HepG2 (cell line): Measurements from ENCODE around the gene ZNF20. TPM values are rescaled to one million over a fixed set of nuclear protein-coding genes. Genes with fewer than 3 reads are reported as not detected.

Experiments used
- AGO2 ChIP-seq: fragments of 200-400 bp; formaldehyde crosslinking; optimal IDR thresholded peaks from 2 replicates; pipeline ENCODE3; 2017; ENCODE audit warnings: mild to moderate bottlenecking, low read depth, low read length, moderate library complexity
- AKAP8 ChIP-seq: sonication (generic); formaldehyde crosslinking; IDR thresholded peaks from 2 replicates; pipeline ENCODE4 v1.5.1; 2020; ENCODE audit warnings: mild to moderate bottlenecking, missing genetic modification reagents
- BATF2 ChIP-seq: sonication (generic); formaldehyde crosslinking; IDR thresholded peaks from 2 replicates; pipeline ENCODE4 v1.8.0; 2022; ENCODE audit warnings: mild to moderate bottlenecking, missing genetic modification reagents, moderate library complexity
- BORCS8-MEF2B ChIP-seq: sonication (generic); formaldehyde crosslinking; IDR thresholded peaks from 2 replicates; pipeline ENCODE4 v1.8.0; 2022; ENCODE audit warnings: mild to moderate bottlenecking, missing genetic modification reagents
- CCDC6 ChIP-seq: sonication (generic); formaldehyde crosslinking; IDR thresholded peaks from 2 replicates; pipeline ENCODE4 v1.8.1; 2022; ENCODE audit warnings: mild to moderate bottlenecking, missing genetic modification reagents, moderate library complexity
- HMGXB4 ChIP-seq, 2 experiments: sonication (generic) in 1 of 2; formaldehyde crosslinking in 1 of 2; IDR thresholded peaks; 2 replicates each; pipeline versions ENCODE4 v1.4.0 to v1.6.1; 2018 to 2020; ENCODE audit warnings: missing genetic modification reagents in 2 of 2, borderline replicate concordance in 1 of 2, low read depth in 1 of 2, mild to moderate bottlenecking in 1 of 2, missing biosample characterization in 1 of 2
- HNRNPK ChIP-seq: fragments of 200-400 bp; formaldehyde crosslinking; IDR thresholded peaks from 2 replicates; pipeline ENCODE4 v1.6.1; 2018; ENCODE audit warnings: low read length, low read depth, moderate library complexity, mild to moderate bottlenecking; ENCODE audit not compliant: poor library complexity, severe bottlenecking
- IKZF1 ChIP-seq: fragments of 450-650 bp; IDR thresholded peaks from 2 replicates; pipeline ENCODE4 v1.7.1; 2016
- KAT8 ChIP-seq: IDR thresholded peaks from 2 replicates; pipeline ENCODE4 v1.6.1; 2016; ENCODE audit warnings: missing genetic modification reagents, missing compliant biosample characterization
- KLF15 ChIP-seq: sonication (generic); formaldehyde crosslinking; IDR thresholded peaks from 2 replicates; pipeline ENCODE4 v1.8.1; 2023; ENCODE audit warnings: borderline replicate concordance, mild to moderate bottlenecking, inconsistent platforms, missing genetic modification reagents, mixed read lengths
- KLF6 ChIP-seq: IDR thresholded peaks from 2 replicates; pipeline ENCODE4 v1.8.0; 2016; ENCODE audit warnings: missing biosample characterization, missing genetic modification reagents
- NR2C2 ChIP-seq: sonication (generic); formaldehyde crosslinking; IDR thresholded peaks from 2 replicates; pipeline ENCODE4 v1.4.0; 2020; ENCODE audit warnings: missing genetic modification reagents, mild to moderate bottlenecking, moderate library complexity, borderline replicate concordance
- NR2F1 ChIP-seq, 2 experiments: fragments of 450-650 bp in 1 of 2; formaldehyde crosslinking in 1 of 2; IDR thresholded peaks; 2 replicates each; pipeline versions ENCODE4 v1.5.0 to v1.6.1; 2016 to 2020; ENCODE audit warnings: mild to moderate bottlenecking in 1 of 2, missing compliant biosample characterization in 1 of 2, missing genetic modification reagents in 1 of 2, moderate library complexity in 1 of 2
- RBAK ChIP-seq: sonication (generic); formaldehyde crosslinking; IDR thresholded peaks from 2 replicates; pipeline ENCODE4 v1.5.1; 2020; ENCODE audit warnings: mild to moderate bottlenecking, missing genetic modification reagents
- SRSF1 ChIP-seq: fragments of 200-400 bp; formaldehyde crosslinking; optimal IDR thresholded peaks from 2 replicates; pipeline ENCODE3; 2017; ENCODE audit warnings: mild to moderate bottlenecking, low read depth, low read length, moderate library complexity
- TARDBP ChIP-seq: sonication (generic); formaldehyde crosslinking; IDR thresholded peaks from 2 replicates; pipeline ENCODE4 v1.8.0; 2022; ENCODE audit warnings: mild to moderate bottlenecking, missing genetic modification reagents
- TBX3 ChIP-seq: fragments of 450-650 bp; IDR thresholded peaks from 2 replicates; pipeline ENCODE4 v1.6.1; 2017; ENCODE audit warnings: antibody characterized with exemption, mild to moderate bottlenecking, inconsistent platforms, borderline replicate concordance
- XBP1 ChIP-seq: sonication (generic); formaldehyde crosslinking; IDR thresholded peaks from 2 replicates; pipeline ENCODE4 v1.5.0; 2020; ENCODE audit warnings: missing genetic modification reagents
- ZNF12 ChIP-seq: sonication (generic); formaldehyde crosslinking; IDR thresholded peaks from 2 replicates; pipeline ENCODE4 v1.5.0; 2020; ENCODE audit warnings: missing genetic modification reagents
- ZNF263 ChIP-seq: sonication (generic); formaldehyde crosslinking; IDR thresholded peaks from 2 replicates; pipeline ENCODE4 v1.4.0; 2020; ENCODE audit warnings: missing genetic modification reagents
- ZNF446 ChIP-seq: sonication (generic); formaldehyde crosslinking; IDR thresholded peaks from 2 replicates; pipeline ENCODE4 v1.5.0; 2020; ENCODE audit warnings: mild to moderate bottlenecking, missing genetic modification reagents
- ZNF468 ChIP-seq: sonication (generic); formaldehyde crosslinking; IDR thresholded peaks from 2 replicates; pipeline ENCODE4 v1.8.0; 2022; ENCODE audit warnings: mild to moderate bottlenecking, moderate library complexity, missing genetic modification reagents
- ZNF570 ChIP-seq: sonication (generic); formaldehyde crosslinking; IDR thresholded peaks from 2 replicates; pipeline ENCODE4 v1.4.0; 2020; ENCODE audit warnings: mild to moderate bottlenecking, missing genetic modification reagents, borderline replicate concordance
- ZNF850 ChIP-seq: sonication (generic); formaldehyde crosslinking; conservative IDR thresholded peaks from 2 replicates; pipeline ENCODE4 v1.9.0; 2021; ENCODE audit warnings: mild to moderate bottlenecking, missing genetic modification reagents
- polyA plus RNA-seq, 8 experiments: library from polyadenylated mRNA; depleted of rRNA in 3 of 8; stranded (reverse) in 7 of 8; unstranded in 1 of 8; fragments of >200 nt; fragmentation: Illumina TruSeq in 4 of 8; extraction: Trizol in 4 of 8; gene quantifications; 2 replicates each; pipeline versions ENCODE4 v1.2.1 to v1.2.3, GENCODE V29; 2011 to 2016; ENCODE audit warnings: low read depth in 4 of 8, missing spikeins in 1 of 8, mixed read lengths in 1 of 8; ENCODE audit not compliant: insufficient read depth in 1 of 8
- total RNA-seq, 5 experiments: library from RNA; depleted of rRNA; stranded (reverse); fragments of >200 nt; fragmentation: Illumina TruSeq; extraction: Trizol; gene quantifications; 2 replicates each; pipeline ENCODE4 v1.2.3, GENCODE V29; 2016; ENCODE audit warnings: low read depth in 1 of 5
- TF ChIP-seq, protein P1 (sequence below): sonication (generic); formaldehyde crosslinking; IDR thresholded peaks from 2 replicates; pipeline ENCODE4 v1.4.0; 2020; ENCODE audit warnings: mild to moderate bottlenecking, missing genetic modification reagents

Gene ZNF20
- total and polyA plus RNA-seq, 2 of the 13 experiments (the other 11 are each of a cell fraction or from before 2014, with no cell fraction given), result 1.6 to 8.0 TPM

GRCh38 chr19:12156223-12157058, 16.3 kb upstream of the ZNF20 start, which contains the start of gene ZNF625 (continued):
- TF ChIP-seq ZNF570 (CRISPR knock-in tag) (no peak), TBX3 (no peak), ZNF263 (CRISPR knock-in tag) (peak; percentile 40; the same call in 1 of the 2 replicates), CCDC6 (CRISPR knock-in tag) (peak; percentile 56; the same call in 1 of the 2 replicates), NR2C2 (peak; percentile 42; the same call in 1 of the 2 replicates), HMGXB4 (CRISPR knock-in tag; IDR thresholded peaks at IDR 0.05; ENCODE audit: borderline replicate concordance in 1 of 2, low read depth in 1 of 2) (peak; percentile 73 to 76), NR2F1 (CRISPR knock-in tag; IDR thresholded peaks at IDR 0.05) (no peak), BATF2 (CRISPR knock-in tag) (no peak), KAT8 (CRISPR knock-in tag) (peak; percentile 79; the same call in 1 of the 2 replicates), SRSF1 (no peak), ZNF850 (CRISPR knock-in tag) (no peak), HNRNPK (no peak), AGO2 (no peak), XBP1 (CRISPR knock-in tag) (no peak), ZNF12 (CRISPR knock-in tag) (0 out of 2 replicates have a peak, but pooled peaks have one; percentile 24), ZNF468 (CRISPR knock-in tag) (no peak), IKZF1 (no peak), BORCS8-MEF2B (CRISPR knock-in tag) (peak; percentile 69; the same call in 1 of the 2 replicates), KLF15 (CRISPR knock-in tag) (0 out of 2 replicates have a peak, but pooled peaks have one; percentile 25), KLF6 (peak; percentile 60; the same call in 1 of the 2 replicates), TARDBP (no peak), AKAP8 (CRISPR knock-in tag) (no peak), ZNF446 (CRISPR knock-in tag) (peak; percentile 73), RBAK (CRISPR knock-in tag) (no peak; the same call in 1 of the 2 replicates)
- TF ChIP-seq, protein P1, sequence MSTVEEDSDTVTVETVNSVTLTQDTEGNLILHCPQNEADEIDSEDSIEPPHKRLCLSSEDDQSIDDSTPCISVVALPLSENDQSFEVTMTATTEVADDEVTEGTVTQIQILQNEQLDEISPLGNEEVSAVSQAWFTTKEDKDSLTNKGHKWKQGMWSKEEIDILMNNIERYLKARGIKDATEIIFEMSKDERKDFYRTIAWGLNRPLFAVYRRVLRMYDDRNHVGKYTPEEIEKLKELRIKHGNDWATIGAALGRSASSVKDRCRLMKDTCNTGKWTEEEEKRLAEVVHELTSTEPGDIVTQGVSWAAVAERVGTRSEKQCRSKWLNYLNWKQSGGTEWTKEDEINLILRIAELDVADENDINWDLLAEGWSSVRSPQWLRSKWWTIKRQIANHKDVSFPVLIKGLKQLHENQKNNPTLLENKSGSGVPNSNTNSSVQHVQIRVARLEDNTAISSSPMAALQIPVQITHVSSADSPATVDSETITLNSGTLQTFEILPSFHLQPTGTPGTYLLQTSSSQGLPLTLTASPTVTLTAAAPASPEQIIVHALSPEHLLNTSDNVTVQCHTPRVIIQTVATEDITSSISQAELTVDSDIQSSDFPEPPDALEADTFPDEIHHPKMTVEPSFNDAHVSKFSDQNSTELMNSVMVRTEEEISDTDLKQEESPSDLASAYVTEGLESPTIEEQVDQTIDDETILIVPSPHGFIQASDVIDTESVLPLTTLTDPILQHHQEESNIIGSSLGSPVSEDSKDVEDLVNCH (CRISPR knock-in tag), result 0 out of 2 replicates have a peak, but pooled peaks have one; percentile 50
